GM21515 (cell line): ENCODE measurements around the gene PDGFD.

ENCODE experiments used
- ATAC-seq: cut with Tn5 transposase; IDR thresholded peaks from one replicate; pipeline ENCODE4 v1.9.1; 2021; ENCODE audit not compliant: unreplicated experiment

The PDGFD gene

GRCh38 chr11:104095791-104096190 is 68.2 kb downstream of the PDGFD start:
- ATAC-seq: no peak

GRCh38 chr11:104094576-104094975 is 69.4 kb downstream of the PDGFD start:
- ATAC-seq: no peak

- no peak for ATAC-seq
Measured at GRCh38 chr11:104093426-104094280, 70.3 kb downstream of the PDGFD start.

GRCh38 chr11:104092744-104093143 is 71.2 kb downstream of the PDGFD start:
- no peak for ATAC-seq

GRCh38 chr11:104091281-104092096 is 72.5 kb downstream of the PDGFD start:
- ATAC-seq: no peak

GRCh38 chr11:104090767-104091166 is 73.2 kb downstream of the PDGFD start:
- no peak for ATAC-seq

GRCh38 chr11:104089481-104089880 is 74.5 kb downstream of the PDGFD start:
- ATAC-seq: no peak

GRCh38 chr11:104086621-104087020 is 77.3 kb downstream of the PDGFD start:
- ATAC-seq: no peak

- ATAC-seq: no peak
Measured at GRCh38 chr11:104078995-104079394, 85.0 kb downstream of the PDGFD start.

GRCh38 chr11:104078245-104078644 is 85.7 kb downstream of the PDGFD start:
- ATAC-seq: no peak

- ATAC-seq: no peak
Measured at GRCh38 chr11:104076455-104076854, 87.5 kb downstream of the PDGFD start.

GRCh38 chr11:104075706-104076105 is 88.2 kb downstream of the PDGFD start:
- no peak for ATAC-seq

- no peak for ATAC-seq
Measured at GRCh38 chr11:104075091-104075490, 88.9 kb downstream of the PDGFD start.

GRCh38 chr11:104073950-104074705 is 89.8 kb downstream of the PDGFD start:
- ATAC-seq: peak; percentile 78

GRCh38 chr11:104067534-104067933 is 96.4 kb downstream of the PDGFD start:
- ATAC-seq: no peak

- no peak for ATAC-seq
Measured at GRCh38 chr11:104064034-104064630, 99.8 kb downstream of the PDGFD start.

- no peak for ATAC-seq
Measured at GRCh38 chr11:104061853-104062521, 102.0 kb downstream of the PDGFD start.

GRCh38 chr11:104060820-104061219 is 103.1 kb downstream of the PDGFD start:
- ATAC-seq: peak; percentile 78

- no peak for ATAC-seq
Measured at GRCh38 chr11:104060004-104060794, 103.7 kb downstream of the PDGFD start.

GRCh38 chr11:104058680-104059079 is 105.3 kb downstream of the PDGFD start:
- no peak for ATAC-seq
